Left hindlimb (tissue), 1 donor: Measurements from ENCODE around the gene SHC3.

Experiments
- DNase-seq: peaks from one replicate; pipeline ENCODE4 v3.0.0-alpha.2; 2018

SHC3 gene

DNA sequence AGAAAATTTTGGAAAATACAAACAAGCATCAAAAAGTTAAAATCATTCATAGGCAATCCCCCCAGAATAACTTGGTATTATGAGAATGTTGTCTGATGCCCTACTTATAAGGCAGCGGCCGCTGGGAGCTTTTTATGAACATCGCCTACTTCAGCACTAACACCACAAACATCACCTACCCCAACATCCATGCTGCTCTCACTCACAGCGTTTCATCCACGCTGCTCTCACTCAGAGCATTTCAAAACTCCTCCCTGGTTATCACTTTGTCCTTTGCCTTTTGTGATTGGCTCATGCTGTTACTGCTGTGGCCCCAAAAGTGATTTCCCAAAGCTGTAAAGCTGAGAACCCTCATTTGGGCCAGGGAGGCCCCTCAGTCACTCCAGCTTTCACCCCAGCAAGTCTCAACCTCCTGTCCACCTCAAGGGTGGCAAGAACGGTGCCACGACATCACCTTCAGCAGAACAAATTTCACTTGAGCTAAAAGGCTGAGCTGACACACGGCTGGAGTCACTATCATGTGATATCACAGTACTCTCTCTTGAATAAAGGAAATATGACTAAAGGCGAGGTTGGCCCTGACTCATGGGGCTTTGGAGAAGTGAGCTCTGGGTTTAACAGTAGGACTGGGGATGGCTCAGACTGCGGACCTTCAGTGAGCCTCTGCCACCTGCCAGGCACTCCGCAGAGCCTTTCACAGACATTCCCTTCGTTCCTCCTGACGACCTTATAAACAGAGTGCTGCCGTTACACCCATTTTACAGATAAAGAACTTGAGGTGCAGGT is 25.2 kb downstream of the SHC3 start:
- no peak for DNase-seq

DNA sequence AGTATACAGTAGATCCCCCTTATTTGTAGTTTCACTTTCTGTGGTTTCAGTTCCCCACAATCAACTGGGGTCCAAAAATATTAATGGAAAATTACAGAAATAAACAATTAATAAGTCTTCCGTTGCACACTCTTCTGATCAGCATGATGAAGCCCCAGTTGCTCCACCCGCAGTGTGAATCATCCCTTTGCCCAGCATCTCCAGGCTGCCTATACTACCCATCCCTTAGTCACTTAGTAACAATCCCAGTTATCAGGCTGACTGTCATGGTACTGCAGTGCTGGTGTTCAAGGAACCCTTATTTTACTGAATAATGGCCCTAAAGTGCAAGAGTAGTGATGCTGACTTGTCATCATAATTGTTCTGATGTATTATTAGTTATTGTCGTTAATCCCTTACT is 28.9 kb downstream of the SHC3 start:
- DNase-seq: no peak

DNA sequence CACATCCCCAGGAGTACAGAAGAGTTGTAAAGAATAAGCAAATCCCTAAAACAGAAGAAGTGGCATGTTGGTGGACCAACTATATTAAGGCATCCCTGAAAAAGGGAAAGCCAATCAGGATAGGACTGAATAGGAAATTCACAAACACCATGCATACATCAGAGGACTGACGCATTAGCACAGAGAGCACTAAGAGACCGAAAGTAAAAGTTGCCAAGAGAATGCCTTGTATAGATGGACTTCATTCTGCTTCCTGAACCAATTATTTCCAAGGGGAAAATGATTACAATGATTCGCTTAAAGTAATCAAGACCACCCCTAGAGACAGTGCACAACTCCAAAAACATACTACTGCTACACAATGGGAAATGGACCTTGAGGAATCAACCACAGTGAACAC is 33.5 kb downstream of the SHC3 start:
- DNase-seq: no peak

DNA sequence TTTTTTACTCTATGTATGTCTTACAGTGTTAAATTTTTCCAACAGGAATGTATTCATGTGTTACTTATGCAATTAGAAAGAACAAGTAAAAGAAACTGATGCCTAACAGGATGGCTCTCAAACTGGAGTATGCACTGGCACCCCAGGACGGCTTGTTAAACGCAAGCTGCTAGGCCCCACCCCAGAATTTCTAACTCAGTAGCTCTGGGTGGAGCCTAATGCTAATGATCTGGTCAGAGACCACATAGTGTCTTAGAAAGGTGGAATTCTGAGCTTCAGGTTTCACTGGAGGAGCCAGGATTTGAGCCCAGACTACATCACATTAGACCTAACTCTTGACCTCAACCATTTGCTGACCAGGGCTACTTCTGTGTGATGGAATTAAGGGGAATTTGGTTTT is 34.4 kb downstream of the SHC3 start:
- no peak for DNase-seq

DNA sequence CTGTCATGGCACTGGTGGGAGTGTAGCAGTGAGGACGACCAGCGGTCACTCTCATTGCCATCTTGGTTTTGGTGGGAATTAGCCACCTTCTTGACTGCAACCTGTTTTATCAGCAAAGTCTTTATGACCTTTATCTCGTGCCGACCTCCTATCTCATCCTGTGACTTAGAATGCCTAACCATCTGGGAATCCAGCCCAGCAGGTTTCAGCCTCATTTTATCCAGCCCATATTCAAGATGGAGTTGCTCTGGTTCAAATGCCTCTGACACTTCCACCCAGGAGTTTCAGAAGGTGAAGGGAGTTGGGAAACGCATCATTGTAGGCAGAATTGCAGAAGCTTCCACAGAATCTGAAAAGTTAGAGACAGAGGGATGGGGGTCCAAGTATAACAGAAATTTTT is 35.4 kb downstream of the SHC3 start:
- no peak for DNase-seq

DNA sequence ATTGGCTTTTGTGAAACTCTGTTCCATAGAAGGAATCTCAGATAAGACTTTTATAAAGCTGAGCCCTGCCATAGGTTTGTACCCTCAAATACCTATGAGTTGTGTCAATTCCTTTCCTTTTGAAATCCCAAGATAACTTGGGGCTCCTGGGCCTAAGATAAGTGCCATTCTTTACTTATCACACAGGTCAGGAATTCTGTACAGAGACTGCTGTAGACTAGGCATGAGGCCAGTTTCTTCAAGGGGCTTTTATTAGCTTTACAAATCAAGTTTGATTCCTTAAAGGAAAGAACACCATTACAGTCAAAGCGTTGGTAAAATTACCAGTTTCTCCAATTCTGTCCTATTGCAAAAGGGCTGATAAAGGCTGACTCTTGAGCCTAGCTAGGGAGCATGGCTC is 39.2 kb downstream of the SHC3 start:
- no peak for DNase-seq

DNA sequence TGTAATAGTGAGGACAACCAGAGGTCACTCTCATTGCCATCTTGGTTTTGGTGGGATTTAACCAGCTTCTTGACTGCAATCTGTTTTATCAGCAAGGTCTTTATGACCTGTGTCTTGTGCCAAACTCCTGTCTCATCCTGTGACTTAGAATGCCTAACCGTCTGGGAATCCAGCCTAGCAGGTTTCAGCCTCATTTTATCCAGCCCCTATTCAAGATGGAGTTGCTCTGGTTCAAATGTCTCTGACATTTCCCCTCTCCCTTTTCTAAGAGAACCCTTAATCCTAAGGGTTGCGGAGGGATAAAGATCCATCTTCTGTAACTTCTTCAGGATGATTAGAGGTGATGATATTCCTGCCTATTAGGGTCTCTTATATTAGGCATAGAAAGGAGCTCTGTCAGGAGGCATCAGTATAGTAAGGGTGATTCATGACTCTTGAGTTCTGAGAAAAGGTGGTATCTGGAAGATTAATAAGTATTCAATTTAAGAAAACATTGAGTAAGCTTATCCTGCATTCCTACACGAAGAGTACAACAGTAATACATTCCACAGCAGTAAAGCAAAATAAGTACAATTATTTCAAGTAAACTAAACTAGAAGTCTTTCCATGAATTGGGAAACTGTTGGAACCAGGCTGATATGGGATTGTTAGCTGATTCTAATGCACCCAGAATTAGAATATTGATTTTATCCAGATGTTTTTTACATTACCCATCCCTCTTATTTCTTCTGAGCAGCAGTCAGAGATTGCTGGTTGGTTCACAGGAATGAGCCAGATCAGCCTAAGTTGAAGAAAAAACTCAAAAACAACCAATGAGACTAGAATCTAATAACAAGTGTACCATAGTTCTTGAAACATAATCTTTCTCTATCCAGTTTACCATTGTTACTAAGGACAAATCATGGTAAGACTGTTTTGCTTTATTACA is 39.9 kb downstream of the SHC3 start:
- no peak for DNase-seq

DNA sequence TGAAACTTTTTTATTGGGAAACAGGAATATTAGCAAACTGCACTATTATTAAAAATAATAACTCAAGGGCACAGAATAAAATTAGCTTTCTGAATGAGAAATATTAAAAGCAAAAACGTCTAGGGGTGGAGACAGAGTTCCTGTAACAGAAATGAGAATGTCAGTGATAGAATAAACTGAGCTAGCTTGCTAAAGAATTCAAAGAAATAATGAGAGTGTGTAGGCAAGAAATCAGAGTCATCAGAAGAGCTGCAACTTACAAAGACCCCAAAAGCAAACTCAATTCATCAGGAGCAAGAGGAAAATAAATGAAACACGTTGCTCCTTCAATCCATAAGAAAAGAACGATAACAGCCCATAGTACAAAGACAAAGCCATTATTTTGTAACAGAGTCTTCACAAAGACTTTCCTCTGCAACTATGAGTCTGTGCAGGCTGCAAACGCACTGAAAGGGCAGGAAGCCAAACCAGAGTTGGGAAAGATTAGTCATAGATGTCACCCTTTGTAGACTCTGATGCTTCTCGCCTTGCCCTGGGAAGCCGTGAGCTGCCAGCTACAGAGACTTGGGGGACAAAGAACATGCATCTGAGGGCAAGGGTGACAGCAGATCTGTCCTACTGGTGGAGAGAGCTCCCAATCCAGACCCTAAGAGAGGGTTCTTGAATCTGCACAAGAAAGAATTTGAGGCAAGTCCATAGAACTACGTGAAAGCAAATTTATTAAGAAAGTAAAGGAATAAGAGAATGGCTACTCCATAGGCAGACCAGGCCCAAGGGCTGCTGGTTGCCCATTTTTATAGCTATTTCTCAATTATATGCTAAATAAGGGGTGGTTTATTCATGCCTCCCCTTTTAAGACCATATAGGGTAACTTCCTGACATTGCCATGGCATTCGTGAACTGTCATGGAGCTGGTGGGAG is 40.8 kb downstream of the SHC3 start:
- DNase-seq: peak; percentile 48

DNA sequence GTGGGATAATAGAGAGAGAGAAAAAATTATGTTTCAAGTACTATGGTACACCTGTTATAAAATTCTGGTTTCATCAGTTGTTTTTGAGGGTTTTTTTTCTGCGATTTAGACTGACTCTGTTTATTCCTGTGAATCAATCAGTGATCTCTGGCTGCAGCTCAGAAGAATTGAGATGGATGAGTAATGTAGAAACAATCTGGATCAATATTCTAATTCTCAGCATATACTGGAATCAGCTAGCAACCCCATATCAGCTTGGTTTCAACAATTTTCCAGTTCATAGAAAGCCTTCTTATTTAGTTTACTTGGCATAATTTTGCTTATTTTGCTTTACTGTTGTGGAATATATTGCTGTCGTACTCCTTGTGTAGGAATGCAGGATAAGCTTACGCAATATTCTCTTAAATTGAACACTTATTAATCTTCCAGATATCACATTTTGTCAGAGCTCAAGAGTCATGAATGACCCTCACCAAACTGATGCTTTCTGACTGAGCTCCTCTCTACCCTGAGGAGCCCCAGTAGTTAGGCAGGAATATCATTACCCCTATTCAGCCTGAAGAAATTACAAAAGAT is 42.9 kb downstream of the SHC3 start:
- DNase-seq: no peak

DNA sequence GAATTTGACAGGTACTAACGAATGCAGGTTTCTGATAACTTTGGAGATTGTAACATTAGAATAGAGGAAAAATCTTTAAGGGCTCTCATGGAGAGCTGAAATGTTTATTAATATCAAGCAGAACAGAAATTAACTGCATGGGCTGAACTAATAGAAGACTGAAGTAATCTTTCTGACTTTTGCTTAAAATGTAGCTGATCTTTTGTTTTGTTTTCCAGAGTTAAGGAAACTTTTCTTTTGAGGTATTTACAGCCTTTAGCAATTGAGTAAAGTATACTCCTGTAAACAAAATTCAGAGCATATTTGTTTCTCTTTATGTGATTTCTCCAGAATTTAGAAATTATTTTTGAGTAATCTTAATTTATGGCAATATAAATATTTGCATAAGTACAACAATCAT is 43.9 kb downstream of the SHC3 start:
- no peak for DNase-seq

DNA sequence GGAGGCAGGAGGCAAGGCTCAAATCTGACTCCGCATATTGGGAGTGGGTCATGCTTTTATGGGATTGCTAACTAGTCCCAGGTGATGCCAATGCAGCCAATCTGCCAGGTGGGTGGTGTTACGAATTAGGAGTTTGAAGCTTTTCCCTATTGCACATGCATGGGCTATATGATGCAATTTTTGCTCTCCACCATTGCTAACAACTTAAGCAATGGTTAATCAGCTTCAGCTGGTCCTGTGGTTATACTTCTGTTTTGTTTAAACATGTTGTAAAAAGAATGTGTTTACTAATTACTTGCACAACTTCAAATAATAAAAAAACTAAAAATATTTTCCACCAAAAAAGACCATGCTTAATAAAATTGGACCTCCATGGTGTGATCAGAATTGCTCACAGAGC is 55.7 kb downstream of the SHC3 start:
- no peak for DNase-seq

DNA sequence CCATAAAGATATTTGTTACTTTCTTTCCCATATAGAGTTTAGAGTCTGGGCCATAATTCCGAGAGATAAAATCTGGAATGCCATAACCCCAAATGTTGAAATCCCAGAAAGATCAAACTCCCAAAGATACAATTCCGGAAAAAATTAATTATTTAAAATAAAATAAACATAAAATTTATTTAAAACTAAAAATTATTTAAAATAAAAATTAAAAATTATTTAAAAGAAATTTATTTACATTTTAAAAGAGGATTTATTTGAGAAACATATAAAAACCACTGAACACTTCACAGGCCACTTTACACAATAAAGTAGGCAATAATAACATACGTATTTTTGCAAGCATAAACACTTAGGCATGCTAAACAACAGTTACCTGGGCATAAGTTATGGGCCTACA is 57.9 kb downstream of the SHC3 start:
- no peak for DNase-seq

DNA sequence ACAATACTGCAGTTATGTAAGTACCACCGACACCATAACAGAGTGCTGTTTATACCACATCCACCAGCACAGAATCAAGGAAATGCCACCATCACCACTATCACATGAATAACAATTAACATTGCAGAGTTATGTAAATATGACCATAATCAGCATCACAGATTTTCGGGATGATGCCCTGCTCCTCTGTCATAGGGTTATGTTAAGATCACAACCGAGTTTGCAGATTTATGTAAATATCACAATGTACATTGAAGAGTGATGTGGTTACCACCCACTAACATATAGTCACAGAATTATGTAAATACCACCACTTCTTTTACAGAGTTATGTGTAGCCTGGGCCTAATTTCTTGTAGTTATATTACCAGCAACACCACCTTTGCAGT is 61.8 kb downstream of the SHC3 start:
- no peak for DNase-seq

DNA sequence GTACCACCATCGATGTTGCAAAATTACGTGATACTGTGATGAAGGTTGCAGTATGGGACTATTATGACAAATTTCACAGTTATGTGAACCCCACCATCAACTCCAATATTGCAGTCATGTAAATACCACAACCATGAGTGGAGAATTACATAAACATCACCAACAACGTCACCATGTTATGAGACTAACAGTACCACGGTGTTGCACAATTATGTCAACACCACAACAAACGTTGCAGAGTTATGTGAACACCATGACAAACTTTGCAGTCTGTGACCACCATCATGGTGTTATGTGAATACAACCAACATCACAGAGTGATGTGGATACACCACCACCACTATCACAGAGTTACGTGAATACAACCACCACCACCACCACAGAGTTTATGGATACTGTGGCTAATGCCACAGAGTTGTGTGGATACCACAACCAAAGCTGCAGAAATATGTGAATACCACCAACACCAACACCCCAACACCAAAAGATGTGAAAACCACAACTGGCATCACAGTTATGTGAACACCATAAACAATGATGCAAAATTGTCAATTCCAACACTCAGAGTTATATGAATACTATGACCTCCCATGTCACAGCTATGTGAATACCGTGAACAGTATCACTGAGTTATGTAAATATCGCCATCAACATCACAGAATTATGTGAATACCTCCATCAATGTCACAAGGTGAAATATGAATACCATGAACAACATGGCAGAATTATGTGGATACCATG is 62.4 kb downstream of the SHC3 start:
- DNase-seq: no peak

DNA sequence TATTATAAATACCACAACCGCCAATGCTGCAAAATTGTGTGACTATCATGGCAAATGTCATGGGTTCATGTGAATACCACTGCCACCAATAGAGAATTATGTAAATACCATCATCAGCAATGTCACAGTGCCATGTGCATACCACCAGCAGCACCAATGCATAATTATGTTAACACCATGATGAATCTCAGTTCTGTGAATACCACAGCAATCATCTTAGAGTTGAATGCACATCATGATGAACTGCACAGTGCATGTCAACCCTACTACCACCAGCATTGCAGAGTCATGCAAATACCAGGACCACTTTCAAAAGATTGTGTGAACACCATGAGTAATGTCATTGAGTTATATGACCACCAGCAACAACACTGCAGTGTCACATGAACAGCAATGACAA is 63.2 kb downstream of the SHC3 start:
- DNase-seq: no peak

DNA sequence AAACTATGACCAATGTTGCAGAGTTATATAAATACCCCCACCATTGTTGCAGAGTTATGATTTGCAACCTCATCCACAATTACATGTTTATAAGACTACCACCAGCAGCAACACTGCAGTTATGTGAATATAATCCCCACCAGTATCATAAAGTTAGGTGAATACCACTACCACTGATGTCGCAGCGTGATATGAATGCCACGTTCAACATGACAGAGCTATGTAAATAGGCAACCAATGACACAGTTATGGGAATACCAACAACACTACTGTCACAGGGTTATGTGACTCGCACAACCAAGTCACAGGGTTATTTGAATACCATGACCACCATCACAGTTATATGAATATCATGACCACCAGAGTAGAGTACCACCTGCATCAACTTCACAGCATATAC is 63.9 kb downstream of the SHC3 start:
- DNase-seq: no peak

DNA sequence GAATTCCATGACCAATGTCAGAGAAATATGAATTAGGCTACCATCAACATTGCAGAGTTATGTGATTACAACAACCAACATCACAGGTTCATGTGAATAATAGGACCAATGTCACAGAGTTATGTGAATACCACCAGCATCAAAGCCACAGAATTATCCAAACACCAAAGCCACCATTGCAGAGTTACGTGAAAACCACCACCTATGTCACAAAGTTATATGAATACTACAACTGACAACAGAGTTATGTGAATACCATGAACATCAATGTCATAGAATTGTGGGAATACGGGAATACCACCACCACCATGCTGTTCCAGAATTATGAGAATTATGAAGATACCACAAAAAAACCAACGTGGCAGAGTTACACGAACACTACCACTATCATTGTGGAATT is 64.8 kb downstream of the SHC3 start:
- no peak for DNase-seq

DNA sequence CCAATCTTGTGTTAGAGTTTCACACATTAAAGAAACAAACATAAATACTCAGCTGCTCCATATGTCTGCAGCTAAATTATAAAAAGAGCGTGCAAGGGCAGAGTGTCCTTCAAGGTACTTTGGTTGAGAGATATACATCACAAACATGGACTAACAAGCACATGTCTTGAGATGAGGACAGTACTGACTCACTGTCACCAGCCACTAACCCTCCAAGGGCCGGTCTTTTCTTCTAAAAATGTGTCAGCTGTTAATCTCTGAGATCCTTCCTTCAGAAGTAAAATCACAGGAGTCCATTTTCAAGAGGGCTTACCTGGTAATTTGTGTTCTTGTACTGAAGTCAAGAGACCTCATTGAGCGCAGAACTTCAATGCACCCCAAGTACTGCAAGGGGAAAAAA is 66.4 kb downstream of the SHC3 start:
- DNase-seq: no peak

DNA sequence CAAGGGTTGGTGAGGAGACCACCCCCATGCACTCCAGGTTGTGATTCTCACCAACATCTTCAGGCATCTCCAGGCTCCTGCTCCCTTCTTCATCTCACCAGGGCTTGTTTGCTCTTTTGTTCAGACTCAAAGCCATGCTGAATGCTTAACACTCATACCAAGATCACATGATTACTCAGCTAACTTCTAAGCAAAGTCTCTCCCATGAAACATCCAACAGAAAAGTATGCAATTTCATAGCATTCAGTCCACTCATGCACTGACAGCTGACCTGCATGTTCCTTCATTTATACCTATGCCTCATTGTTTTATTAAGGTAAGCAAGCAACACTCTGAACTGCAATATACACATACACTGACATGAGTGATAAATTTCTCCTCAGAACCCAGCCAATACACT is 69.0 kb downstream of the SHC3 start:
- DNase-seq: no peak

DNA sequence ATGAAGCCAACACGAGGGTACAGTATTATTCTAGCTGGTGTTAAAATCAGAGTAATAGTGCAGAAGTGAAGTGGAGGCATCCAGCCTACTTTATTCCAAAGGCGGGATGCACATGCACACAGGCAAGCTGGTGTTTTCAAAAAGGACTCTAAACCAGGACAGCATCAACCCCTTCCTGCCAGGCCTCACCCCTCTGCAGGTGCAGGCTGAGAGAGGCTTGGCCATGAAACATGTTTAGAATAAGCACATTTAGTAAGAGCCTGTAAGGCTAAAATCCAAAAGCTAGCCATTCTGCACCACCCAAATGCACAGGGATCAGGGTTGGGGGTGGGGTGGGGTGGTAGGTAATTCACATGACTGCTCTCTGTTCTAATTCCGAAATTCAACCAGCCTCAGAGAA is 71.2 kb downstream of the SHC3 start:
- DNase-seq: no peak

DNA sequence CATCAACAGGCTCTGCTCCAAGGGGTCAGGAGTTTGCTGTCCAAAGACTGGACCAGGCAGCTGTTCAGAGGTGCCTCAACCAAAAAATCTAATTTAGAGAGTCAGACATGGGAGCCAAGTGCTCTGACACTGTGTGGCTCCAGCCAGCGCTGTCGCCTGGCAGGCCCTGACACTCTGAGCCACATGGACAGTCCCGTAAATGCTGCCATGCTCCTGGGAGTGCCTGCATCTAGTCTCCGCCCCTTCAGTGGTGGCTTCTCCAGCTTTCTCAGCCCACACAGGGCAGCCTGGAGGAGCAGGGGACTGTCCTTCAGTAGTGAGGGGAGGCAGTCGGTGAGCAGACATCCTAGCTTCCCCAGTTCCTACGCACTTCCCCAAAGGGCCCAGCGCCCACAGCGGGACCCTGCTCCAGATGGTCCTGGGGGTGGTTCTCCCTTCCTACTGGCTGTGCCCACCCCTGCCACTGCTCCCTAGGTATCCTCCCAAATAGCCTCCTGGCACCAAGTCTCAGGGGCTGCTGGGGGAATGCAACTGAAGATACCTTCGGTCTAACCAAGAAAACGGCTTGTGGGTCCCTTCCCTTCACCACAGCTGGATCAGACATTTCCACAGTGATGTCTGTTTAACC is 72.3 kb downstream of the SHC3 start:
- no peak for DNase-seq

DNA sequence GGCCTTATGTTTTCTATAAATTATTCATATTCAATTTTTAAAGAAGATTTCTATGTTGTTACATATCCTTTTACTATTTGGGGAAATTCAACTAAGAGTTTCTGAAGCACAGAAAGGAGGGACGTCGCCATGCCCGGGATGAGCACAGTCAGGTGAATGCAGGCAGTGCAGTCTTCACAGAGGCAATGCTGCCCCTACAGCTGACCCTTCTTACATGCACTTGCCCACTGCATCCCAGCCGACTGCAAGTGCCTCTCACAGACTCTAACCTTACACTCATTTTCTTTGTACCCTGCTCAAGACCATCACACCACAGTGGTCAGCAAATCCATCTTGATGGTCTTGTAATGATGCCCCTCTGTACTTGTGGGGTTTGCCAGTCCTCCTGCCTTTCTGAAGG is 73.8 kb downstream of the SHC3 start:
- DNase-seq: no peak
